IMR-90 (cell line): Measurements from ENCODE around the gene TP73. TPM values are rescaled to one million over a fixed set of nuclear protein-coding genes. Genes with fewer than 3 reads are reported as not detected.

ENCODE experiments used
- ATAC-seq: fragments of 200-7000 bp; cut with Tn5 transposase; 2 replicates; pipeline ENCODE4 v1.9.1; 2020; ENCODE audit warnings: low read depth, mild to moderate bottlenecking, moderate library complexity
- BruUV-seq: library from RNA; stranded (reverse); fragments of 400-500 nt; replicated peaks from 2 replicates; lab custom pipeline; 2021; lab: Mats Ljungman, UMichigan
- CTCF ChIA-PET: fragments of 300-600 bp; formaldehyde crosslinking; extraction: SDS; loops from one replicate; lab custom pipeline; 2021; ENCODE audit warnings: antibody characterized with exemption; lab: Yijun Ruan, JAX
- POLR2A ChIA-PET: fragments of 300-600 bp; sonication (Branson Sonifier 250); formaldehyde crosslinking; loops from one replicate; lab custom pipeline; 2022; ENCODE audit warnings: antibody characterized with exemption; ENCODE audit not compliant: unreplicated experiment; lab: Charles Lee
- DNase-seq: peaks from one replicate; pipeline ENCODE4 v3.0.0; 2013
- H2AFZ ChIP-seq: replicated peaks from 2 replicates; pipeline ENCODE3; 2013; ENCODE audit warnings: low read length, mild to moderate bottlenecking; ENCODE audit not compliant: poor library complexity
- H2AK5ac ChIP-seq: 2 replicates; pipeline ENCODE4 v1.6.1; 2013; ENCODE audit warnings: low read depth, low read length, inconsistent platforms
- H2AK9ac ChIP-seq: replicated peaks from 2 replicates; pipeline ENCODE3; 2013; ENCODE audit warnings: mild to moderate bottlenecking, low read depth, low read length, moderate library complexity; ENCODE audit not compliant: poor library complexity
- H2BK120ac ChIP-seq: 2 replicates; pipeline ENCODE4 v1.6.1; 2013; ENCODE audit warnings: low read depth, low read length, inconsistent platforms
- H2BK15ac ChIP-seq: 3 replicates; pipeline ENCODE4 v1.6.1; 2013; ENCODE audit warnings: low read depth, low read length, inconsistent platforms
- H2BK20ac ChIP-seq: 2 replicates; pipeline ENCODE4 v1.6.1; 2013; ENCODE audit warnings: low read depth, mild to moderate bottlenecking, inconsistent platforms, low read length, moderate library complexity
- H2BK5ac ChIP-seq: 2 replicates; pipeline ENCODE4 v1.6.1; 2013; ENCODE audit warnings: mild to moderate bottlenecking, low read depth, low read length, inconsistent platforms; ENCODE audit not compliant: poor library complexity, severe bottlenecking
- H3K14ac ChIP-seq: replicated peaks from 2 replicates; pipeline ENCODE4 v1.6.1; 2013; ENCODE audit warnings: low read depth, low read length, inconsistent platforms
- H3K18ac ChIP-seq: 2 replicates; pipeline ENCODE4 v1.6.1; 2013; ENCODE audit warnings: low read depth, low read length, control low read depth
- H3K23ac ChIP-seq: 2 replicates; pipeline ENCODE4 v1.6.1; 2013; ENCODE audit warnings: low read depth, low read length, inconsistent platforms
- H3K27ac ChIP-seq: 2 replicates; pipeline ENCODE4 v1.5.1; 2013; ENCODE audit warnings: mild to moderate bottlenecking, control low read depth, low read length; ENCODE audit not compliant: insufficient read depth
- H3K27me3 ChIP-seq: 2 replicates; pipeline ENCODE4 v1.6.1; 2013; ENCODE audit warnings: low read length; ENCODE audit not compliant: control insufficient read depth, insufficient read depth
- H3K36me3 ChIP-seq: 2 replicates; pipeline ENCODE4 v1.6.1; 2013; ENCODE audit warnings: low read length, mixed read lengths; ENCODE audit not compliant: control insufficient read depth, insufficient read depth
- H3K4ac ChIP-seq: 2 replicates; pipeline ENCODE4 v1.6.1; 2013; ENCODE audit warnings: low read depth, low read length, inconsistent platforms
- H3K4me1 ChIP-seq: 2 replicates; pipeline ENCODE4 v1.6.1; 2013; ENCODE audit warnings: low read length, mixed read lengths; ENCODE audit not compliant: control insufficient read depth, insufficient read depth
- H3K4me2 ChIP-seq: 2 replicates; pipeline ENCODE4 v1.6.1; 2013; ENCODE audit warnings: low read depth, mild to moderate bottlenecking, control low read depth, low read length, moderate library complexity
- H3K4me3 ChIP-seq: 2 replicates; pipeline ENCODE4 v1.5.1; 2013; ENCODE audit warnings: low read depth, mild to moderate bottlenecking, control low read depth, low read length, moderate library complexity; ENCODE audit not compliant: insufficient read depth
- H3K56ac ChIP-seq: 2 replicates; pipeline ENCODE4 v1.6.1; 2013; ENCODE audit warnings: low read length, inconsistent platforms; ENCODE audit not compliant: insufficient read depth; ENCODE audit errors: extremely low read depth
- H3K79me1 ChIP-seq, 2 experiments: 2 replicates each; pipeline ENCODE4 v1.6.1; 2013; ENCODE audit warnings: low read length in 2 of 2, inconsistent platforms in 1 of 2, low read depth in 1 of 2
- H3K9ac ChIP-seq: 2 replicates; pipeline ENCODE4 v1.6.1; 2013; ENCODE audit warnings: low read depth, low read length, control low read depth
- H3K9me1 ChIP-seq: 2 replicates; pipeline ENCODE4 v1.6.1; 2013; ENCODE audit warnings: low read length, inconsistent platforms; ENCODE audit not compliant: insufficient read depth
- H3K9me3 ChIP-seq: 2 replicates; pipeline ENCODE4 v1.6.1; 2013; ENCODE audit warnings: low read length; ENCODE audit not compliant: control insufficient read depth, insufficient read depth
- H4K20me1 ChIP-seq: 2 replicates; pipeline ENCODE4 v1.6.1; 2013; ENCODE audit warnings: low read length, inconsistent platforms; ENCODE audit not compliant: insufficient read depth
- H4K5ac ChIP-seq: 2 replicates; pipeline ENCODE4 v1.6.1; 2013; ENCODE audit warnings: mild to moderate bottlenecking, low read depth, low read length, control low read depth
- H4K8ac ChIP-seq, 2 experiments: 2 replicates each; pipeline ENCODE4 v1.6.1; 2013; ENCODE audit warnings: low read depth in 2 of 2, low read length in 2 of 2, control low read depth in 1 of 2, inconsistent platforms in 1 of 2
- H4K91ac ChIP-seq: 2 replicates; pipeline ENCODE4 v1.6.1; 2013; ENCODE audit warnings: low read depth, low read length, inconsistent platforms; ENCODE audit not compliant: insufficient read depth
- CEBPB ChIP-seq: IDR thresholded peaks from 2 replicates; pipeline ENCODE4 v1.6.1; 2012; ENCODE audit warnings: low read depth, low read length, improper control_type of control experiment
- CHD1 ChIP-seq: IDR thresholded peaks from 2 replicates; pipeline ENCODE4 v1.6.1; 2012; ENCODE audit warnings: low read depth, low read length, improper control_type of control experiment
- CTCF ChIP-seq: conservative IDR thresholded peaks from 2 replicates; pipeline ENCODE4 v1.5.1; 2012; ENCODE audit warnings: mild to moderate bottlenecking, low read depth, low read length, improper control_type of control experiment
- ELK1 ChIP-seq: fragments of 150-350 bp; IDR thresholded peaks from 2 replicates; pipeline ENCODE4 v1.6.1; 2016; ENCODE audit warnings: low read depth, mild to moderate bottlenecking, low read length, moderate library complexity, borderline replicate concordance
- MAFK ChIP-seq: IDR thresholded peaks from 2 replicates; pipeline ENCODE4 v1.6.1; 2012; ENCODE audit warnings: low read depth, low read length, improper control_type of control experiment
- MXI1 ChIP-seq: IDR thresholded peaks from 2 replicates; pipeline ENCODE4 v1.6.1; 2012; ENCODE audit warnings: low read depth, mild to moderate bottlenecking, low read length, moderate library complexity, borderline replicate concordance
- NFE2L2 ChIP-seq: fragments of 150-350 bp; IDR thresholded peaks from 2 replicates; pipeline ENCODE4 v1.6.1; 2016; ENCODE audit warnings: low read depth, mild to moderate bottlenecking, low read length
- SMC3 ChIP-seq: fragments of 150-350 bp; IDR thresholded peaks from 2 replicates; pipeline ENCODE4 v1.6.1; 2016; ENCODE audit warnings: low read depth, mild to moderate bottlenecking, antibody characterized with exemption, low read length, moderate library complexity
- WGBS, 2 experiments: methylation state at CpG; one replicate each; pipeline versions ENCODE4 v1.1.5 to v1.1.7; 2013; ENCODE audit warnings: missing lambda C conversion rate in 2 of 2; ENCODE audit not compliant: insufficient read length in 1 of 2; ENCODE audit errors: extremely low coverage in 2 of 2; 5-methylcytosine and 5-hydroxymethylcytosine counted together
- dilution Hi-C: fragments of 300-500 bp; cut with HindIII; formaldehyde crosslinking; loops from one replicate; pipeline ENCODE4 v1.14.3; 2018; ENCODE audit warnings: low sequenced_read_pairs; ENCODE audit not compliant: unreplicated experiment
- in situ Hi-C: fragments of 300-500 bp; cut with MboI; formaldehyde crosslinking; loops from 3 replicates; pipeline ENCODE4 v1.14.3; 2019; ENCODE audit warnings: low sequenced_read_pairs, inconsistent platforms, mixed read lengths
- intact Hi-C: fragments of 100-400 bp; cut with micrococcal nuclease; formaldehyde crosslinking; loops from 2 replicates; pipeline ENCODE4 v1.10.0; 2022
- polyA plus RNA-seq, 3 experiments: library from polyadenylated mRNA; depleted of rRNA; stranded (reverse); fragments of >200 nt; gene quantifications; 2 replicates each; pipeline ENCODE4 v1.2.3, GENCODE V29; 2012; ENCODE audit warnings: low replicate concordance in 1 of 3
- total RNA-seq: library from RNA; depleted of rRNA; stranded (reverse); fragments of >200 nt; gene quantifications from 2 replicates; pipeline ENCODE4 v1.2.3, GENCODE V29; 2012
- TF ChIP-seq, protein P1 (sequence below): fragments of 150-350 bp; IDR thresholded peaks from 2 replicates; pipeline ENCODE4 v1.6.1; 2017; ENCODE audit warnings: mild to moderate bottlenecking, antibody characterized with exemption, low read length, low read depth

The TP73 gene
- total and polyA plus RNA-seq, 2 of the 4 experiments (the other 2 are of a cell fraction) = not detected

- no peak overlapping the region for H2BK15ac ChIP-seq
- in situ Hi-C loops = no loop called here
- H3K27ac ChIP-seq = no peak overlapping the region
- no peak overlapping the region for H2AK5ac ChIP-seq
- H2AFZ ChIP-seq = peak overlapping the region; percentile 51
- H3K23ac ChIP-seq = no peak overlapping the region
- no peak for DNase-seq
- no peaks in the 10 kb centered on the region for H3K79me1 ChIP-seq
- H3K9ac ChIP-seq = no peak overlapping the region
- 21% methylated on average over 11 of the region's 37 CpGs; no CpG with 5 or more reads in 1 of the 2 experiments for WGBS, 2 experiments
- peaks cover 11% of the 10 kb centered on the region for H3K36me3 ChIP-seq
- no peak overlapping the region for H3K18ac ChIP-seq
- H2BK5ac ChIP-seq = no peak overlapping the region
- H4K8ac ChIP-seq = no peak overlapping the region
- intact Hi-C loops = no loop called here
- no peak overlapping the region for H4K5ac ChIP-seq
- H2BK120ac ChIP-seq = no peak overlapping the region
- ChIA-PET POLR2A (no interaction called here), CTCF (no interaction called here)
- dilution Hi-C loops = no loop called here
- no peak overlapping the region for H4K91ac ChIP-seq
- BruUV-seq = no TSS peak
- H3K9me1 ChIP-seq = no peaks in the 10 kb centered on the region
- TF ChIP-seq MAFK (no peak), CHD1 (no peak), ELK1 (no peak), MXI1 (no peak), CEBPB (no peak), NFE2L2 (no peak), CTCF (no peak), SMC3 (no peak)
- TF ChIP-seq, protein P1, sequence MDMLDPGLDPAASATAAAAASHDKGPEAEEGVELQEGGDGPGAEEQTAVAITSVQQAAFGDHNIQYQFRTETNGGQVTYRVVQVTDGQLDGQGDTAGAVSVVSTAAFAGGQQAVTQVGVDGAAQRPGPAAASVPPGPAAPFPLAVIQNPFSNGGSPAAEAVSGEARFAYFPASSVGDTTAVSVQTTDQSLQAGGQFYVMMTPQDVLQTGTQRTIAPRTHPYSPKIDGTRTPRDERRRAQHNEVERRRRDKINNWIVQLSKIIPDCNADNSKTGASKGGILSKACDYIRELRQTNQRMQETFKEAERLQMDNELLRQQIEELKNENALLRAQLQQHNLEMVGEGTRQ = no peak
- H3K56ac ChIP-seq = no peak overlapping the region
- no peaks in the 10 kb centered on the region for H3K9me3 ChIP-seq
- peak; percentile 51 for ATAC-seq
- no peak overlapping the region for H3K14ac ChIP-seq
- no peak overlapping the region for H2BK20ac ChIP-seq
- H4K20me1 ChIP-seq = no peaks in the 10 kb centered on the region
- H3K4me2 ChIP-seq = no peak overlapping the region; the same call in 1 of the 2 replicates
- H3K4me3 ChIP-seq = no peak overlapping the region
- H3K4me1 ChIP-seq = no peaks in the 10 kb centered on the region
- H3K4ac ChIP-seq = no peak overlapping the region
- no peaks in the 10 kb centered on the region; the same call in 1 of the 2 replicates for H3K27me3 ChIP-seq
- no peak overlapping the region for H2AK9ac ChIP-seq
Observed at GRCh38 chr1:3732434-3733093, 80.2 kb downstream of the TP73 start.
